Measurements from ENCODE around the gene DBR1. TPM values are rescaled to one million over a fixed set of nuclear protein-coding genes. Genes with fewer than 3 reads are reported as not detected.

Gene DBR1, protein sequence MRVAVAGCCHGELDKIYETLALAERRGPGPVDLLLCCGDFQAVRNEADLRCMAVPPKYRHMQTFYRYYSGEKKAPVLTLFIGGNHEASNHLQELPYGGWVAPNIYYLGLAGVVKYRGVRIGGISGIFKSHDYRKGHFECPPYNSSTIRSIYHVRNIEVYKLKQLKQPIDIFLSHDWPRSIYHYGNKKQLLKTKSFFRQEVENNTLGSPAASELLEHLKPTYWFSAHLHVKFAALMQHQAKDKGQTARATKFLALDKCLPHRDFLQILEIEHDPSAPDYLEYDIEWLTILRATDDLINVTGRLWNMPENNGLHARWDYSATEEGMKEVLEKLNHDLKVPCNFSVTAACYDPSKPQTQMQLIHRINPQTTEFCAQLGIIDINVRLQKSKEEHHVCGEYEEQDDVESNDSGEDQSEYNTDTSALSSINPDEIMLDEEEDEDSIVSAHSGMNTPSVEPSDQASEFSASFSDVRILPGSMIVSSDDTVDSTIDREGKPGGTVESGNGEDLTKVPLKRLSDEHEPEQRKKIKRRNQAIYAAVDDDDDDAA
- 10 to 100 TPM; 10.5 to 18.7 TPM for total RNA-seq

GRCh38 chr3:138174421-138175131, at the start of gene DBR1:
Gene DBR1, minus strand, starts transcription at chr3:138174921. Its CDS starts 126 bp downstream, at chr3:138174795.
- Histone ChIP-seq H3K27ac (peak within 1 kb of the TSS; percentile 74), H3K9me3 (no peaks in the 10 kb centered on the region), H3K4me1 (peaks cover 6% of the 10 kb centered on the region), H3K27me3 (no peaks in the 10 kb centered on the region), H3K36me3 (no peaks in the 10 kb centered on the region), H3K4me3 (peak within 1 kb of the TSS; percentile 65), H3K9ac (ENCODE audit: low read depth in 2 of 2, low read length in 2 of 2) (peak within 1 kb of the TSS; percentile 89)
- TF ChIP-seq, protein P1, sequence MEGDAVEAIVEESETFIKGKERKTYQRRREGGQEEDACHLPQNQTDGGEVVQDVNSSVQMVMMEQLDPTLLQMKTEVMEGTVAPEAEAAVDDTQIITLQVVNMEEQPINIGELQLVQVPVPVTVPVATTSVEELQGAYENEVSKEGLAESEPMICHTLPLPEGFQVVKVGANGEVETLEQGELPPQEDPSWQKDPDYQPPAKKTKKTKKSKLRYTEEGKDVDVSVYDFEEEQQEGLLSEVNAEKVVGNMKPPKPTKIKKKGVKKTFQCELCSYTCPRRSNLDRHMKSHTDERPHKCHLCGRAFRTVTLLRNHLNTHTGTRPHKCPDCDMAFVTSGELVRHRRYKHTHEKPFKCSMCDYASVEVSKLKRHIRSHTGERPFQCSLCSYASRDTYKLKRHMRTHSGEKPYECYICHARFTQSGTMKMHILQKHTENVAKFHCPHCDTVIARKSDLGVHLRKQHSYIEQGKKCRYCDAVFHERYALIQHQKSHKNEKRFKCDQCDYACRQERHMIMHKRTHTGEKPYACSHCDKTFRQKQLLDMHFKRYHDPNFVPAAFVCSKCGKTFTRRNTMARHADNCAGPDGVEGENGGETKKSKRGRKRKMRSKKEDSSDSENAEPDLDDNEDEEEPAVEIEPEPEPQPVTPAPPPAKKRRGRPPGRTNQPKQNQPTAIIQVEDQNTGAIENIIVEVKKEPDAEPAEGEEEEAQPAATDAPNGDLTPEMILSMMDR (IDR thresholded peaks at IDR 0.05), result no peak
- peak; percentile 94 for DNase-seq
- intact Hi-C loops (cut with DNase I), result no loop called here

DNA sequence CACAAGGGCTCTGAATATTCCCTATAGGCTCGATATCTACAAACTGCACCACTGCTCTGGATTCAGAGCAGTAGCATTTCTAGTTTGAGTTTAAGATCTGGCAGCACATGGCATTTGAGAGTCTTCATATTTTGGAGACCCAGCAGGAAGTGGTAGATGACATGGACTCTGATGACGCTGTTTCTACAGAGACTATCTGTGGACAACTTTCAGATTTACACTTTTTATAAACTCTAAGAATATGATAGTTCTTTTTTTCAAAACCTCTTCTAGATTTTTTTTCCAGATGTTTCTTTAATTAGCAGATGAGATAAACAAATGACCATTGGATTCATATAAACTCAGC, 48.2 kb upstream of the DBR1 start:
- H3K9me3 ChIP-seq, result no peaks in the 10 kb centered on the region
- intact Hi-C loops (cut with DNase I), result no loop called here
- no peak overlapping the region for H3K27ac ChIP-seq
- H3K9ac ChIP-seq (ENCODE audit: low read depth in 2 of 2, low read length in 2 of 2), result no peak overlapping the region
- TF ChIP-seq, protein P1 (IDR thresholded peaks at IDR 0.05), result no peak
- H3K4me3 ChIP-seq, result no peak overlapping the region
- H3K4me1 ChIP-seq, result no peaks in the 10 kb centered on the region
- H3K36me3 ChIP-seq, result peaks cover 12% of the 10 kb centered on the region
- DNase-seq, result no peak
- H3K27me3 ChIP-seq, result no peaks in the 10 kb centered on the region

DNA sequence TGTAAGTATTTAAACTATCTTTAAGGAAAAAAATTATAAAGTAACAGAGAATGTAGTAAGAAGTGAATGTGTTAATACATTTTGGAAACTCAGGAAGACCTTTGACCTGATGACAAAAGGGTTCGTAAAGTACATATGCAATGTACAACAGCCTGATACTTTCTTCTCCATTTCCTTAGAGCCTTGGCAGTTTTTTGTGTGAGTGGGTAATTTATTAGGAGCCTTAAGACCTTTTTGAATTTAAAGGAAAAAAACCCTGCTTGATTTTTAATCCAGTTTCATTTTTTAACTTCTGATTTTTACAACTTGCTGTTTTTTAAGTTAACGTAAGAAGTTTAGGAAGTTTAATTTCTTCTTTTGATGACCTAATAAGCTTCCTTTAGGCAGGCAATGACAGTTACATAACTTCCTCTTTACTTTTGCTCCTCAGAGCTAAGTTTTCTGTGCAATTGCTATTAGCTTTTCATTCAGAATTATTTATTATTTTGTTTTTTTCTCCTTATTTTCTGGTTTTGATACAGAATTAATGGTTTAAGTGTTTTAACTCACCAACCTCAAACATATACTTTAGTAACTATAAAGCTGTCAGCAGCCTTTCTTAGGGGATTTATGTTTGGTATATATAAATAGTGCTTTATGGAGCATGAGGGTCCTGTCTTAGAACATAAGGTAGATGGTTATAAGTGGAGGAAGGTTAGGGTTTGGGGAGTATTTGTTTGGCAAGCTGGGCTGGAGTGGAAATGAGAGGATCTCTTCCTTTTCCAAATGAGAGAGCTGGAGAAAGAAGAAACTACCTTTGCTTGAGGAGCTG, 47.6 kb upstream of the DBR1 start:
- H3K4me1 ChIP-seq, result no peaks in the 10 kb centered on the region
- no peaks in the 10 kb centered on the region for H3K27me3 ChIP-seq
- no peak overlapping the region for H3K27ac ChIP-seq
- H3K4me3 ChIP-seq, result no peak overlapping the region
- TF ChIP-seq, protein P1 (IDR thresholded peaks at IDR 0.05), result no peak
- H3K9ac ChIP-seq (ENCODE audit: low read depth in 2 of 2, low read length in 2 of 2), result no peak overlapping the region
- H3K9me3 ChIP-seq, result no peaks in the 10 kb centered on the region
- intact Hi-C loops (cut with DNase I), result no loop called here
- no peak for DNase-seq
- H3K36me3 ChIP-seq, result peaks cover 12% of the 10 kb centered on the region

DNA sequence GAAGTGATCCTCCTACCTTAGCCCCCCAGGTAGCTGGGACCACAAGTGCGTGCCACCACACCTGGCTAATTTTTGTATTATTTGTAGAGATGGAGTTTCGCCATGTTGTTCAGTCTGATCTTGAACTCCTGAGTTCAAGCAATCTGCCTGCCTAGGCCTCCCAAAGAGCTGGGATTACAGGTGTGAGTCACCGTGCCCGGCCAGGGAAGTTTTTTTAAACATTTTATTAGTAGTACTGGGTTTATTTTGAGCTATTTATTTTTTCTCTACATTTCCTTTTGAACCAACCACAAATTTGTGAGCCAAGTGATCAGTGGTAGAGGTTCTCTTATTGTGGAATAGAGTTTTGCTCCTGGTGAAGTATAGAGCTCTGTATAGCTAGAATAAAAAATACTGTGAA, 46.1 kb upstream of the DBR1 start:
- no peaks in the 10 kb centered on the region for H3K9me3 ChIP-seq
- H3K4me3 ChIP-seq, result no peak overlapping the region
- TF ChIP-seq, protein P1 (IDR thresholded peaks at IDR 0.05), result no peak
- no peak for DNase-seq
- intact Hi-C loops (cut with DNase I), result no loop called here
- no peaks in the 10 kb centered on the region for H3K4me1 ChIP-seq
- H3K27me3 ChIP-seq, result no peaks in the 10 kb centered on the region
- no peak overlapping the region for H3K9ac ChIP-seq (ENCODE audit: low read depth in 2 of 2, low read length in 2 of 2)
- no peak overlapping the region for H3K27ac ChIP-seq
- peaks cover 12% of the 10 kb centered on the region for H3K36me3 ChIP-seq

- Histone ChIP-seq H3K4me1 (no peaks in the 10 kb centered on the region), H3K9ac (ENCODE audit: low read depth in 2 of 2, low read length in 2 of 2) (no peak overlapping the region), H3K27ac (no peak overlapping the region), H3K27me3 (no peaks in the 10 kb centered on the region), H3K9me3 (no peaks in the 10 kb centered on the region), H3K4me3 (no peak overlapping the region), H3K36me3 (peaks cover 12% of the 10 kb centered on the region)
- intact Hi-C loops (cut with DNase I), result no loop called here
- no peak for DNase-seq
- TF ChIP-seq, protein P1 (IDR thresholded peaks at IDR 0.05), result no peak
Measured at GRCh38 chr3:138220242-138220641, 45.5 kb upstream of the DBR1 start.
